ENCODE results near the gene CCDC57.

Gene CCDC57

DNA sequence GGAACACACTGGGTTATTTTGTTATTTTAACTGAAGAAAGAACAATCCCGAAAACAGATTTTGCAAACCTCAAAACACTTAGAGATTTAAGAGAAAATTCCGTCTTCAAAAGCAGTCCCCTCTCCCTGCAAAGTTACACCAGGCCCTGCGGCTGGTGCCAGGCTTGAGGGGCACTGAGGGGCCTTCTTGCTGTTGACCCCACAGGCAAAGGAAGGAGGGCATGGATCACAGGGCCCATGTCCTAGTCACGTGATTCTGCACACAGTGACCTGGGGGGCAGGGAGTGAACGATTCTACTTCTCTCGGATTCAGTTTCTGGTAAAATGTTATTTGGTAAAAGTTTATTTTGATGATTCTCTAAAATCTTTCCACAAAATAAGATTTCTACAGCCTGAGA lies 59.3 kb downstream of the CCDC57 start:
- no peak overlapping the region for H3K4me3 ChIP-seq (ENCODE audit: low read length)
- no peak for DNase-seq (ENCODE audit: low read depth)
- TF ChIP-seq, protein P1, sequence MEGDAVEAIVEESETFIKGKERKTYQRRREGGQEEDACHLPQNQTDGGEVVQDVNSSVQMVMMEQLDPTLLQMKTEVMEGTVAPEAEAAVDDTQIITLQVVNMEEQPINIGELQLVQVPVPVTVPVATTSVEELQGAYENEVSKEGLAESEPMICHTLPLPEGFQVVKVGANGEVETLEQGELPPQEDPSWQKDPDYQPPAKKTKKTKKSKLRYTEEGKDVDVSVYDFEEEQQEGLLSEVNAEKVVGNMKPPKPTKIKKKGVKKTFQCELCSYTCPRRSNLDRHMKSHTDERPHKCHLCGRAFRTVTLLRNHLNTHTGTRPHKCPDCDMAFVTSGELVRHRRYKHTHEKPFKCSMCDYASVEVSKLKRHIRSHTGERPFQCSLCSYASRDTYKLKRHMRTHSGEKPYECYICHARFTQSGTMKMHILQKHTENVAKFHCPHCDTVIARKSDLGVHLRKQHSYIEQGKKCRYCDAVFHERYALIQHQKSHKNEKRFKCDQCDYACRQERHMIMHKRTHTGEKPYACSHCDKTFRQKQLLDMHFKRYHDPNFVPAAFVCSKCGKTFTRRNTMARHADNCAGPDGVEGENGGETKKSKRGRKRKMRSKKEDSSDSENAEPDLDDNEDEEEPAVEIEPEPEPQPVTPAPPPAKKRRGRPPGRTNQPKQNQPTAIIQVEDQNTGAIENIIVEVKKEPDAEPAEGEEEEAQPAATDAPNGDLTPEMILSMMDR (IDR thresholded peaks at IDR 0.05; ENCODE audit: insufficient read depth, low read depth, low read length, missing control alignments): no peak

DNA sequence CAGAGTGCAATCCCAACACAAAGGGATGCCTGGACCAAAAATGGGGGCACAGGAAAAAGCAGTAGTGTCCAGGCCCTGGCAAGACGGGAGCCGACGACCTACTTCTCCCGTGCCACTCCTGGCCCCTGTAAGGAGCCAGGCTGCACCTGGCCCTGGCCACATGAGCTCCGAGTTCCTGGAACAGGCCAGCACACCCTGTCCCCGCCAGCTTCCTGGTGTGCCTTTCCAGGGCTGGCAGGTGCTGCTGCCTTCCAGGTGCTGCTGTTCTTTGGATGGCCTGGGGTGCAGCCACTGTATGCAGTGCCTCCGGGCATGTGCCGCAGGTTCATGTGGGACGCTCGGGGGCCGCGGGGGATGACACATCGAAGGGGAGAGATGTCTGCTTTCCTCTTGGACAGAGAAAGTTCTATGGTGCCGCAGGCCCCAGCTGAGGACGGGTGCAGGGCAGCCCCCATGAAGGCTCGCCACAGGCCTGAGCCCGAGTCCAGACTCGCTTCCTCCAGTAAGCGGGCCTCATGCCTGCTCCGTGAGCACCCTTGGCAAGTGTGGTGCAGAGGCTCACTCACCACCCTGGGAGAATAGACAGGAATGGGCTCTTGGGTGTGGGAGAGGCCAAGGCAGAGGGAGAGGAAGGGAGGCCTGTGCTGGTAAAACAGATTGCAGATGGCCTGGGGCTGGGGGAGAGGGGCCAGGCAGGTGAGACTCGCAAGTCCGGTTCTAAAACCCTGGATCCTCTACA lies 59.9 kb downstream of the CCDC57 start:
- TF ChIP-seq, protein P1 (IDR thresholded peaks at IDR 0.05; ENCODE audit: insufficient read depth, low read depth, low read length, missing control alignments): no peak
- H3K4me3 ChIP-seq (ENCODE audit: low read length): no peak overlapping the region
- DNase-seq (ENCODE audit: low read depth): peak; percentile 59

DNA sequence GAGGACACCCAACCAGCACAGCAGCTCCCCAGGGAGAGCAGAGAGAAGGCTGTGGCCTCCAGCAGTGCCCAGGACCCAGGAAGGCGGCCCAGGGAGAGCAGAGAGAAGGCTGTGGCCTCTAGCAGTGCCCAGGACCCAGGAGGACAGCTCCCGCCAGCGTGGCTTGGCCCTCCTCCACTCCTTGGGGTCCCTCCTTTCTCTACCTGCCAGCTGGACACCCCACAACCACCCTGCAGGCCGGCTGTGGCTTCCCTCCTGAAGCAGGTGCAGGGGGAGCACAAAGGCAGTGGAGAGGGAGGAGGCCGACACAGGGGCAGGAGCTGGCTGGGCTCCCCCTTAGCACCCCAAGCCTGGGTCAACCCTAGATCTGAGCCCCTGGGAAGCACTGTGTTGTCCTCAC lies 60.5 kb downstream of the CCDC57 start:
- no peak for DNase-seq (ENCODE audit: low read depth)
- H3K4me3 ChIP-seq (ENCODE audit: low read length): no peak overlapping the region
- TF ChIP-seq, protein P1 (IDR thresholded peaks at IDR 0.05; ENCODE audit: insufficient read depth, low read depth, low read length, missing control alignments): no peak

DNA sequence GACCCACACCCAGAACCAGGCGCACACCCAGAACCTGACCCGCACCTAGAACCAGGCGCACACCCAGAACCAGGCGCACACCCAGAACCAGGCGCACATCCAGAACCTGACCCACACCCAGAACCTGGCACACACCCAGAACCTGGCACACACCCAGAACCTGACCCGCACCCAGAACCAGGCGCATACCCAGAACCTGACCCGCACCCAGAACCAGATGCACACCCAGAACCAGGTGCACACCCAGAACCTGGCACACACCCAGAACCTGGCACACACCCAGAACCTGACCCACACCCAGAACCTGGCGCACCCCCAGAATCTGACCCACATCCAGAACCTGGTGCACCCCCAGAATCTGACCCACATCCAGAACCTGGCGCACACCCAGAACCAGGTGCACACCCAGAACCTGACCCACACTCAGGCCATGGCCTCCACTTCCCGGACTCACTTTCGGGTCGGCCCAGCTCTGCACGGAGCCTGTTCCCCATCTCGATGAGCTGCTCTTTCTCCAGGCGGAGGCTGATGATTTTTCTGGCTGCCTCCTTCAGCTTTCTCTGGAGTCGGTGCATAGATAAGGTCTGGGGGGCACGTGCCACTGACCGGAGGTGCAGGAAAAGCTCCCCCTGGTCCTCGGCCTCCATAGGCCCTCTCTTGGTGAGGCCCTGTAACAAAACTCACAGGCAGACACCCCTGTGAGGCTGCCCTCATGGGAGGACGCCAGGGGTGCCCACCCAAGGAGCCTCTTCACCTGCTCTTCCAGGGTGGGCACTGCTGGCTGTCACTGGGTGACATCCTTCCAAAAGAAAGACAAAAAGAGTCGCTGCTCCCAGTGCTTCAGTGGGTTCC lies 61.3 kb downstream of the CCDC57 start:
- no peak for DNase-seq (ENCODE audit: low read depth)
- TF ChIP-seq, protein P1 (IDR thresholded peaks at IDR 0.05; ENCODE audit: insufficient read depth, low read depth, low read length, missing control alignments): no peak
- H3K4me3 ChIP-seq (ENCODE audit: low read length): no peak overlapping the region

DNA sequence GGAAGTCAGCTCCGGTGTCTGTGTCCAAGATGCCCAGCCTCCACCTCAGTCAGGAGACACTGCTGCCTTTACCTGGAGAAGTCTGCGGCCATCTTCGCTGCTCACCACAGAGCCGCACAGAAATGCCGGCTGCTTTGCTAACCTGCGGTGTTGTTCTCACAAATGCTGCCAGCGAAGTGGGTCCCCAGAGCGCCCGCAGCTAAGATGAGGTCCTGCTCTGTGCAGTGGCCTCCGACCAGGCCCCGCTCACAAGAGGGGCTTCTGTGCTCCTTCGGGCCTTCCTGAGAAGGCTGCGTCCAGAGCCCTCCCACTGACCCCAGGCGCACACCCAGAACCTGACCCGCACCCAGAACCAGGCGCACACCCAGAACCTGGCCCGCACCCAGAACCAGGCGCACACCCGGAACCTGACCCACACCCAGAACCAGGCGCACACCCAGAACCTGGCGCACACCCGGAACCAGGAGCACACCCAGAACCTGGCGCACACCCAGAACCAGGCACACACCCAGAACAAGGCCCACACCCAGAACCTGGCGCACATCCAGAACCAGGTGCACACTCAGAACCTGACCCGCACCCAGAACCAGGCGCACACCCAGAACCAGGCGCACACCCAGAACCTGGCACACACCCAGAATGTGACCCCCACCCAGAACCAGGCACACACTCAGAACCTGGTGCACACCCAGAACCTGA lies 63.1 kb downstream of the CCDC57 start:
- TF ChIP-seq, protein P1 (IDR thresholded peaks at IDR 0.05; ENCODE audit: insufficient read depth, low read depth, low read length, missing control alignments): no peak
- no peak for DNase-seq (ENCODE audit: low read depth)
- no peak overlapping the region for H3K4me3 ChIP-seq (ENCODE audit: low read length)

DNA sequence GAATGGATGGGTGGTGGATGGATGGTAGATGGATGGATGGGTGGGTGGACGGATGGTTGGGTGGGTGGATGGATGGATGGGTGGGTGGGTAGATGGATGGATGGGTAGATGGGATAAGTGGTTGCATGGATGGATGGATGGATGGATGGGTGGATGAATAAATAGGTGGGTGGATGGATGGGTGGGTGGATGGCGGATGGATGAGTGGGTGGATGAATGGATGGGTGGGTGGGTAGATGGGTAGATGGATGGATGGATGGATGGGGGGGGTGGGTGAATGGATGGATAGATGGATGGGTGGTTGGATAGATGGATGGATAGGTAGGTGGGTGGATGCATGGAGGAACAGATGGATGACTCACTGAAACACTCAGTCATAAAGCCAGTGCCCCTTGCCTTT lies 63.6 kb downstream of the CCDC57 start:
- TF ChIP-seq, protein P1 (IDR thresholded peaks at IDR 0.05; ENCODE audit: insufficient read depth, low read depth, low read length, missing control alignments): no peak
- DNase-seq (ENCODE audit: low read depth): no peak
- no peak overlapping the region for H3K4me3 ChIP-seq (ENCODE audit: low read length)

Measured in epithelial cell of esophagus (primary cell).